ENCODE data around the gene CA10. TPM values are rescaled to one million over a fixed set of nuclear protein-coding genes. Genes with fewer than 3 reads are reported as not detected.

CA10 gene
- total RNA-seq, 1 donor from 2014 or later, result 0.20 TPM

DNA sequence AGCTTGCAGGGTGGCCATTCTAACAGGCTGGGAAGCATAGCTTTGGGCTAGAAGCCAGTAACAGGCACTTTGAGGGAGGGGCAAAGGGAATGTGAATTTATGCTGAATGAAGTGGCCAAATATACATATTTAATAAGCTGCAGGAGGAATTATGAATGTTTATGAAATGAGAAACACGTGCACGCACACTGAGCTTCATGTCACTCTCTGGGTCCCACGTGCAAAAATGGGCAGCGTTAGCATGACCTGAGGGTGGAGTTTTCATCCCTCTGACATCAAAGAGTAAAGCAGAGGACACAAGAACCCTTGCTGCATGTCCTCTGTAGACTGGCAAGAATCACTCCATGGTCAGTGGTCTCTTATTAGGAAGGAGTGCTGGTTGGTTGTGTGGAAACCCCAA is 561.2 kb downstream of the CA10 start:
- no peak overlapping the region for H3K27ac Mint-ChIP-seq
- H3K9me3 Mint-ChIP-seq, result no peaks in the 10 kb centered on the region
- peaks cover 12% of the 10 kb centered on the region for H3K27me3 Mint-ChIP-seq (ENCODE audit: low read depth)
- H3K4me3 Mint-ChIP-seq, result no peak overlapping the region
- no peak for DNase-seq (ENCODE audit: low spot score in 2 of 2, unreplicated experiment in 2 of 2)
- H3K36me3 Mint-ChIP-seq, result no peaks in the 10 kb centered on the region
- H3K4me1 Mint-ChIP-seq, result peaks cover 3% of the 10 kb centered on the region
- TF ChIP-seq, protein P1, sequence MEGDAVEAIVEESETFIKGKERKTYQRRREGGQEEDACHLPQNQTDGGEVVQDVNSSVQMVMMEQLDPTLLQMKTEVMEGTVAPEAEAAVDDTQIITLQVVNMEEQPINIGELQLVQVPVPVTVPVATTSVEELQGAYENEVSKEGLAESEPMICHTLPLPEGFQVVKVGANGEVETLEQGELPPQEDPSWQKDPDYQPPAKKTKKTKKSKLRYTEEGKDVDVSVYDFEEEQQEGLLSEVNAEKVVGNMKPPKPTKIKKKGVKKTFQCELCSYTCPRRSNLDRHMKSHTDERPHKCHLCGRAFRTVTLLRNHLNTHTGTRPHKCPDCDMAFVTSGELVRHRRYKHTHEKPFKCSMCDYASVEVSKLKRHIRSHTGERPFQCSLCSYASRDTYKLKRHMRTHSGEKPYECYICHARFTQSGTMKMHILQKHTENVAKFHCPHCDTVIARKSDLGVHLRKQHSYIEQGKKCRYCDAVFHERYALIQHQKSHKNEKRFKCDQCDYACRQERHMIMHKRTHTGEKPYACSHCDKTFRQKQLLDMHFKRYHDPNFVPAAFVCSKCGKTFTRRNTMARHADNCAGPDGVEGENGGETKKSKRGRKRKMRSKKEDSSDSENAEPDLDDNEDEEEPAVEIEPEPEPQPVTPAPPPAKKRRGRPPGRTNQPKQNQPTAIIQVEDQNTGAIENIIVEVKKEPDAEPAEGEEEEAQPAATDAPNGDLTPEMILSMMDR (IDR thresholded peaks at IDR 0.05; ENCODE audit: unreplicated experiment), result no peak

DNA sequence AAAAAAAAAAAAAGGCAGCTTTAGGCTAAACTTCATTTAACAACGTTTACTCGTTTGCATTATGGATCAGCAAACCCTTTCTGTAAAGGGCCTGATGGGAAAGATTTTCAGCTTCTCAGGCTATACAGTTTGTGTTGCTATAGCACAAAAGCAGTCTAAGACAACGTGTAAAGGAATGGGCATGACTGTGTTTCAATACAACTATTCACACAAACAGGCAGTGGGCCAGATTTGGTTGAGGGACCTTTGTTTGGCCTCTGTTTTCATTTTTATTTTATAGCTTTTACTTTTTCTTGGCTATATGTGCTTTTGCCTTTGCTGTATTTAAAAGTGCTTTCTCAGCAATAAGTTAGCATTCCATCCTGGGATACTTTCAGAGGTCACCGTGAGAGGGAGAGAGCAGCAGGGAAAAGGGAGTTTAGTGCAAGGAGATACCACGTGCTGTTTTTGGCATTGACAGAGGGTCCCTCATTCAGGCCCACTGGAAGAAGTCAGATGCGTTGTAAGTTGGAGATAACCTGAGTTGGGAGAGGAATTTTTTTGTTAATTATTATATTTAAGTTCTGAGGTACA is 562.6 kb downstream of the CA10 start:
- TF ChIP-seq, protein P1 (IDR thresholded peaks at IDR 0.05; ENCODE audit: unreplicated experiment), result no peak
- no peak overlapping the region for H3K27ac Mint-ChIP-seq
- H3K9me3 Mint-ChIP-seq, result no peaks in the 10 kb centered on the region
- no peaks in the 10 kb centered on the region for H3K36me3 Mint-ChIP-seq
- no peak for DNase-seq (ENCODE audit: low spot score in 2 of 2, unreplicated experiment in 2 of 2)
- H3K4me1 Mint-ChIP-seq, result peaks cover 3% of the 10 kb centered on the region
- H3K4me3 Mint-ChIP-seq, result no peak overlapping the region
- peaks cover 16% of the 10 kb centered on the region for H3K27me3 Mint-ChIP-seq (ENCODE audit: low read depth)

DNA sequence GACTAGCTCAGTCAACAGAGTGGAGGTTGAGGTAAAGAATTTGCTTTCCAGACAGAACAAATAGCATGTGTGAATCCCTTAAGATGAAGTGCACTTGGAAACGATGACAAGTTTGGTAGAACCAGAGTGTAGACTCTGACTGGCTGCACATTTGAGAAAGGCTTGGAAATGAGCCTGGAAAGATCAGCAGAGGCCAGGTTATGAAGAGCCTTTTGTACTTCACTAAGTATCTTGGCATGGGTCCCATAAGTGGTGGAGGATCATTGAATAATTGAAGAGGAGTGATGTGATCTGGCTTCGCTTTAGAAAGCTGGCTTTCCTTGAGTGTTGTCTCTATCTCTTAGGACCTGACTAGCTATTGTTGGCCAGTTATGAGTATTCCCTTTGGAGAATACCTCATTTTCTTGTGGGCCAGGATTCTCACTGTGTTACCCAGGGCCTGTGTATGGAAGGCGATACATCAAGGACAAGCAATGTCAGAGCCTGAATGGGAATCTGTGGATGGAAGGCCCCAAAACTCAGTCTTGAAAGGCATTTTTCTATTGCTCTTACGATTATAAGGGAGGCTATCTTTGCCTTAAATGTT is 568.4 kb downstream of the CA10 start:
- Mint-ChIP-seq H3K36me3 (no peaks in the 10 kb centered on the region), H3K4me3 (no peak overlapping the region), H3K9me3 (peaks cover 11% of the 10 kb centered on the region), H3K27me3 (ENCODE audit: low read depth) (peaks cover 4% of the 10 kb centered on the region), H3K27ac (no peak overlapping the region), H3K4me1 (peaks cover 1% of the 10 kb centered on the region)
- DNase-seq (ENCODE audit: low spot score in 2 of 2, unreplicated experiment in 2 of 2), result no peak
- TF ChIP-seq, protein P1 (IDR thresholded peaks at IDR 0.05; ENCODE audit: unreplicated experiment), result no peak

DNA sequence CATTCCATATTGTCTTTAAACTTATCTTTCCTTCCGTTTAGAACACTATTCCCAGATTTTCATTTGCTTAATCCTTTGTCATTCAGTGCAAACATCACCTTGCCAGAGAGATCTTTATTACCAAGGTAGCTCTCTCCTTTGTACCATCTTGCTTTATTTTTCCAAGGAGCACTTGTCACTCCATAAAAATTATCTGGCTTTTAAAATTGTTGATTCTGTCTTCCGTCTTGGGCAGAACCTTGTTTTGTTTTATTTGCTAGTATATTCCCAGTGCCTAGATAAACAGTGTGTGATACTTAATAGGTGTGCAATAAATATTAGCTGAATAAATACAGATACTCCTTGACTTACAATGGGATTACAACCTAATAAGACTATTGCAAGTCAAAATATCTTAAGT is 570.5 kb downstream of the CA10 start:
- TF ChIP-seq, protein P1 (IDR thresholded peaks at IDR 0.05; ENCODE audit: unreplicated experiment), result no peak
- no peaks in the 10 kb centered on the region for H3K36me3 Mint-ChIP-seq
- no peak overlapping the region for H3K4me3 Mint-ChIP-seq
- peaks cover 11% of the 10 kb centered on the region for H3K9me3 Mint-ChIP-seq
- H3K27ac Mint-ChIP-seq, result no peak overlapping the region
- peaks cover 9% of the 10 kb centered on the region for H3K27me3 Mint-ChIP-seq (ENCODE audit: low read depth)
- H3K4me1 Mint-ChIP-seq, result no peaks in the 10 kb centered on the region
- no peak for DNase-seq (ENCODE audit: low spot score in 2 of 2, unreplicated experiment in 2 of 2)

DNA sequence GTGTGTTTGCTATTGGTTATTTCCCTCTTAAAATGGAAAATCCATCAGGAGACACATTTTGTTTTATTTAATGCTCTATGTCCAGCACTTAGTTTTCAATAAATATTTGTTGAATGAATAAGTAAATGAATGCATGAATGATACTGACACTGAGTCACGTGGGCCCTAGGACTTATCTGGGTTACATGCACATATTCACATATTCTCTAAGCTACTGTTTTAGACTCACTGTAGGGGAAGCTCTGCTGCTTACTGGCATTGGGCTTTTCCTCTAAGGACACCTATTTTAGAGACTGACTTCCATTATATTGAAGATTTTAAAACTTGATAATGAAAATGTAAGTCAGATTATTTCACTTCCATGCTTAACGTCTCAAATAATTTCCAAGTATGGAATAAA is 571.0 kb downstream of the CA10 start:
- Mint-ChIP-seq H3K4me1 (no peaks in the 10 kb centered on the region), H3K9me3 (peaks cover 11% of the 10 kb centered on the region), H3K27me3 (ENCODE audit: low read depth) (peaks cover 11% of the 10 kb centered on the region), H3K36me3 (no peaks in the 10 kb centered on the region), H3K27ac (no peak overlapping the region), H3K4me3 (no peak overlapping the region)
- TF ChIP-seq, protein P1 (IDR thresholded peaks at IDR 0.05; ENCODE audit: unreplicated experiment), result no peak
- DNase-seq (ENCODE audit: low spot score in 2 of 2, unreplicated experiment in 2 of 2), result no peak

Data from mesothelial cell of epicardium (in vitro differentiated cells).